H1 (cell line): ENCODE data around the gene SEMA6A. TPM values are rescaled to one million over a fixed set of nuclear protein-coding genes. Genes with fewer than 3 reads are reported as not detected.

Source experiments
- CTCF ChIA-PET: fragments of 300-600 bp; sonication (Branson Sonifier 250); formaldehyde crosslinking; loops from one replicate; lab custom pipeline; 2021; ENCODE audit not compliant: partially characterized antibody; lab: Charles Lee
- POLR2A ChIA-PET: fragments of 300-600 bp; sonication (Branson Sonifier 250); formaldehyde crosslinking; loops from one replicate; lab custom pipeline; 2021; ENCODE audit warnings: inconsistent platforms; ENCODE audit not compliant: partially characterized antibody; lab: Charles Lee
- DNase-seq, 2 experiments: peaks; one replicate each; pipeline versions ENCODE4 v3.0.0 to v3.0.0-alpha.2; 2010 to 2022; ENCODE audit warnings: low spot score in 2 of 2, low read depth in 1 of 2, mixed read lengths in 1 of 2
- FAIRE-seq: peaks from 2 replicates; lab custom pipeline; 2011; peaks lifted over from hg19 to GRCh38; lab: Jason Lieb, UNC
- H2AFZ ChIP-seq: 2 replicates; pipeline ENCODE4 v1.8.1; 2012; ENCODE audit warnings: low read length, inconsistent platforms
- H2AK5ac ChIP-seq: 2 replicates; pipeline ENCODE4 v1.6.1; 2013; ENCODE audit warnings: low read depth, low read length
- H2BK120ac ChIP-seq: replicated peaks from 2 replicates; pipeline ENCODE3; 2013; ENCODE audit warnings: low read depth, low read length, inconsistent platforms
- H2BK12ac ChIP-seq: 2 replicates; pipeline ENCODE4 v1.6.1; 2013; ENCODE audit warnings: low read depth, low read length
- H2BK15ac ChIP-seq: 2 replicates; pipeline ENCODE4 v1.6.1; 2013; ENCODE audit warnings: low read length
- H2BK20ac ChIP-seq: 2 replicates; pipeline ENCODE4 v1.6.1; 2013; ENCODE audit warnings: low read length
- H2BK5ac ChIP-seq: 2 replicates; pipeline ENCODE4 v1.6.1; 2013; ENCODE audit warnings: low read depth, low read length
- H3K14ac ChIP-seq: 2 replicates; pipeline ENCODE4 v1.6.1; 2013; ENCODE audit warnings: inconsistent platforms; ENCODE audit not compliant: insufficient read length
- H3K18ac ChIP-seq: 2 replicates; pipeline ENCODE4 v1.6.1; 2013; ENCODE audit warnings: low read length; ENCODE audit errors: extremely low read depth
- H3K23ac ChIP-seq: 2 replicates; pipeline ENCODE4 v1.6.1; 2013; ENCODE audit warnings: inconsistent platforms; ENCODE audit not compliant: insufficient read length
- H3K23me2 ChIP-seq: 2 replicates; pipeline ENCODE4 v1.6.1; 2013; ENCODE audit warnings: low read depth, low read length
- H3K27ac ChIP-seq: 2 replicates; pipeline ENCODE4 v1.6.1; 2011; ENCODE audit warnings: low read depth, low read length, inconsistent platforms
- H3K27me3 ChIP-seq, 4 experiments: replicated peaks in 1 of 4; 1 replicate in 1 of 4; 2 replicates in 3 of 4; pipeline versions ENCODE4 v1.6.1 to v1.8.1; 2011 to 2013; ENCODE audit warnings: low read length in 3 of 4, mild to moderate bottlenecking in 3 of 4, inconsistent platforms in 2 of 4, mixed read lengths in 2 of 4, moderate library complexity in 1 of 4; ENCODE audit not compliant: control insufficient read depth in 3 of 4, insufficient read depth in 3 of 4; ENCODE audit errors: extremely low read depth in 1 of 4
- H3K36me3 ChIP-seq, 4 experiments: 2 replicates each; pipeline versions ENCODE4 v1.6.1 to v1.8.1; 2011 to 2013; ENCODE audit warnings: mild to moderate bottlenecking in 4 of 4, low read length in 3 of 4, moderate library complexity in 2 of 4, control low read depth in 1 of 4, inconsistent platforms in 1 of 4; ENCODE audit not compliant: insufficient read depth in 4 of 4, control insufficient read depth in 2 of 4
- H3K4ac ChIP-seq: replicated peaks from 2 replicates; pipeline ENCODE3; 2013; ENCODE audit warnings: low read length, low read depth, mixed read lengths, inconsistent platforms; ENCODE audit not compliant: insufficient read length
- H3K4me1 ChIP-seq, 4 experiments: replicated peaks in 1 of 4; 1 replicate in 1 of 4; 2 replicates in 3 of 4; pipeline versions ENCODE4 v1.6.1 to v1.8.1; 2011 to 2013; ENCODE audit warnings: low read length in 3 of 4, inconsistent platforms in 2 of 4, mixed read lengths in 1 of 4; ENCODE audit not compliant: insufficient read depth in 4 of 4, control insufficient read depth in 3 of 4
- H3K4me2 ChIP-seq, 2 experiments: 2 replicates each; pipeline versions ENCODE4 v1.6.1 to v1.8.1; 2011 to 2013; ENCODE audit warnings: low read depth in 2 of 2, low read length in 2 of 2, control low read depth in 1 of 2, inconsistent platforms in 1 of 2, mild to moderate bottlenecking in 1 of 2; ENCODE audit not compliant: insufficient read depth in 1 of 2
- H3K4me3 ChIP-seq, 4 experiments: fragments of 200-600, 300-600 bp in 1 of 4; sonication (generic), shearing (Covaris generic), sonication (Bioruptor Twin) in 1 of 4; 2 replicates each; pipeline versions ENCODE4 v1.5.1 to v1.8.1; 2011 to 2016; ENCODE audit warnings: low read length in 4 of 4, low read depth in 3 of 4, control low read depth in 2 of 4, inconsistent platforms in 2 of 4, mild to moderate bottlenecking in 2 of 4, mixed read lengths in 1 of 4, moderate library complexity in 1 of 4; ENCODE audit not compliant: insufficient read depth in 2 of 4; ENCODE audit errors: extremely low read depth in 1 of 4
- H3K56ac ChIP-seq: replicated peaks from 2 replicates; pipeline ENCODE3; 2013; ENCODE audit warnings: low read depth, mild to moderate bottlenecking, mixed read lengths, low read length, inconsistent platforms; ENCODE audit not compliant: insufficient read length
- H3K79me1 ChIP-seq: 2 replicates; pipeline ENCODE4 v1.6.1; 2013; ENCODE audit warnings: low read depth, low read length, control low read depth
- H3K79me2 ChIP-seq, 2 experiments: 2 replicates each; pipeline versions ENCODE4 v1.6.1 to v1.8.1; 2012 to 2013; ENCODE audit warnings: low read length in 2 of 2, mild to moderate bottlenecking in 2 of 2, inconsistent platforms in 1 of 2; ENCODE audit not compliant: insufficient read depth in 2 of 2, control insufficient read depth in 1 of 2
- H3K9ac ChIP-seq, 4 experiments: replicated peaks in 1 of 4; 1 replicate in 1 of 4; 2 replicates in 3 of 4; pipeline versions ENCODE4 v1.6.1 to v1.8.1; 2011 to 2013; ENCODE audit warnings: low read depth in 3 of 4, low read length in 3 of 4, control low read depth in 2 of 4, mild to moderate bottlenecking in 2 of 4, moderate library complexity in 2 of 4, inconsistent platforms in 1 of 4; ENCODE audit errors: extremely low read depth in 1 of 4
- H3K9me3 ChIP-seq, 2 experiments: 2 replicates each; pipeline versions ENCODE4 v1.6.1 to v1.8.1; 2012 to 2013; ENCODE audit warnings: mild to moderate bottlenecking in 2 of 2, moderate library complexity in 2 of 2, control low read depth in 1 of 2, inconsistent platforms in 1 of 2, low read depth in 1 of 2, low read length in 1 of 2, mixed read lengths in 1 of 2; ENCODE audit not compliant: insufficient read depth in 2 of 2
- H4K20me1 ChIP-seq, 2 experiments: replicated peaks in 1 of 2; 2 replicates each; pipeline versions ENCODE3 to v1.8.1; 2011 to 2013; ENCODE audit warnings: inconsistent platforms in 2 of 2, low read length in 2 of 2, mild to moderate bottlenecking in 1 of 2; ENCODE audit not compliant: insufficient read depth in 2 of 2, control insufficient read depth in 1 of 2
- H4K5ac ChIP-seq: 2 replicates; pipeline ENCODE4 v1.6.1; 2013; ENCODE audit warnings: low read length, low read depth, mixed read lengths, inconsistent platforms; ENCODE audit not compliant: insufficient read length
- H4K8ac ChIP-seq: 2 replicates; pipeline ENCODE4 v1.8.0; 2013; ENCODE audit warnings: mild to moderate bottlenecking, moderate library complexity, low read length, inconsistent platforms; ENCODE audit not compliant: insufficient read depth; ENCODE audit errors: extremely low read depth
- H4K91ac ChIP-seq: replicated peaks from 2 replicates; pipeline ENCODE3; 2013; ENCODE audit warnings: low read length, mixed read lengths, inconsistent platforms; ENCODE audit not compliant: insufficient read length
- SAP30 ChIP-seq: fragments of 300-600 bp; sonication (generic); IDR thresholded peaks from 2 replicates; pipeline ENCODE4 v1.7.1; 2012; ENCODE audit warnings: low read length, moderate library complexity, mild to moderate bottlenecking, inconsistent platforms; ENCODE audit not compliant: insufficient read depth, insufficient replicate concordance
- SP1 ChIP-seq: IDR thresholded peaks from 2 replicates; pipeline ENCODE4 v1.6.1; 2011; ENCODE audit warnings: low read depth, low read length
- TAF1 ChIP-seq: IDR thresholded peaks from 2 replicates; pipeline ENCODE4 v1.6.1; 2011; ENCODE audit warnings: mild to moderate bottlenecking, low read depth, low read length
- TAF7 ChIP-seq: optimal IDR thresholded peaks from 2 replicates; pipeline ENCODE3; 2011; ENCODE audit warnings: low read depth, mild to moderate bottlenecking, inconsistent platforms, low read length, moderate library complexity, borderline replicate concordance
- WGBS, 2 experiments: shearing (Covaris generic) in 1 of 2; methylation state at CpG; one replicate each; pipeline versions ENCODE4 v1.1.6 to v1.1.7; 2013 to 2015; ENCODE audit warnings: low lambda C conversion rate in 2 of 2, mixed read lengths in 2 of 2, inconsistent platforms in 1 of 2, low coverage in 1 of 2, missing lambda C conversion rate in 1 of 2; ENCODE audit not compliant: insufficient replicate concordance in 2 of 2, insufficient coverage in 1 of 2, insufficient read length in 1 of 2; ENCODE audit errors: extremely low coverage in 1 of 2, missing lambda C conversion rate in 1 of 2; 5-methylcytosine and 5-hydroxymethylcytosine counted together
- polyA plus RNA-seq, 7 experiments: library from polyadenylated mRNA; depleted of rRNA in 3 of 7; stranded (reverse) in 5 of 7; unstranded in 2 of 7; fragments of >200 nt in 5 of 7; fragments of 200-250 nt in 2 of 7; gene quantifications; 1 replicate in 5 of 7; 2 replicates in 1 of 7; 4 replicates in 1 of 7; pipeline versions ENCODE4 v1.2.1 to v1.2.3, GENCODE V29; 2011 to 2013; ENCODE audit warnings: missing spikeins in 2 of 7, mixed read lengths in 2 of 7
- total RNA-seq: library from RNA; stranded (reverse); fragmentation: NEBNext Ultra II Directional; extraction: Animal tissue kit (Norgen Biotek cat#: 25700); gene quantifications from 2 replicates; pipeline ENCODE4 v1.2.1, GENCODE V29; 2021

SEMA6A gene
- total and polyA plus RNA-seq, 2 of the 8 experiments (the other 6 are each of a cell fraction or from before 2014, with no cell fraction given), result 78.3 to 277 TPM

DNA sequence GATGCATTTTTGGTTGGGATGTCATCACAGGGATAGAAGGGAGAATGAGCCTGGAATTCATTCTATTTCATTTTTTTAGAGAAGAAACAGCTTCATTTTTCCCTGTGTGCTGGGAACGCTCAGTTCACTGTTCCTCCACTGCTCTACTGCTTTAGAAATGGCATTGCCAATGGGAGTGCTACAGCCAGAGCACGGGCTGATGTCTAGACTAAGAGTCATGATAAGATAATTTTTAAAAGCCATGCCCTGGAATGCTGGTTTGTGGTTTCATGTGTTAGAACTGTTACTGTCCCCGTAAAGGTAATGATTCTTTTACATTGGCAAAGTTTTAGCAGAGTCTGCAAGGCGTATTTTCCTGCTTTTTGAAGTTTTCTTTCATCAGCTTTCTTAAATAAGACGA lies 119.6 kb downstream of the SEMA6A start:
- H3K27ac ChIP-seq, result no peak overlapping the region
- H3K4me1 ChIP-seq, result peaks cover 0 to 7% (median 3%) of the 10 kb centered on the region in 4 experiments; a peak in 4 of 7 replicates
- ChIA-PET CTCF (no interaction called here), POLR2A (no interaction called here)
- no peak overlapping the region for H2BK15ac ChIP-seq
- 90% methylated on average over 5 of the region's 5 CpGs; no CpG with 5 or more reads in 1 of the 2 experiments for WGBS, 2 experiments
- no peak overlapping the region for H3K9ac ChIP-seq
- H2AK5ac ChIP-seq, result no peak overlapping the region
- H3K9me3 ChIP-seq, result no peaks in the 10 kb centered on the region
- no peak overlapping the region for H4K91ac ChIP-seq
- no peak overlapping the region for H4K8ac ChIP-seq
- H3K23me2 ChIP-seq, result no peaks in the 10 kb centered on the region
- H3K56ac ChIP-seq, result no peak overlapping the region
- no peak overlapping the region for H2BK20ac ChIP-seq
- H4K20me1 ChIP-seq, result peaks cover 6% of the 10 kb centered on the region in 2 experiments
- no peak overlapping the region for H3K4ac ChIP-seq
- H3K4me2 ChIP-seq, result no peak overlapping the region
- peaks cover 12 to 82% (median 19%) of the 10 kb centered on the region in 4 experiments for H3K36me3 ChIP-seq
- no peak overlapping the region for H2BK12ac ChIP-seq
- H4K5ac ChIP-seq, result no peak overlapping the region
- FAIRE-seq (no peak), DNase-seq (no peak)
- H3K79me1 ChIP-seq, result no peaks in the 10 kb centered on the region
- H3K23ac ChIP-seq, result no peak overlapping the region
- H3K27me3 ChIP-seq, result no peaks in the 10 kb centered on the region
- no peak overlapping the region for H3K4me3 ChIP-seq
- H2BK120ac ChIP-seq, result no peak overlapping the region
- H3K14ac ChIP-seq, result no peak overlapping the region
- H3K79me2 ChIP-seq, result no peaks in the 10 kb centered on the region
- no peak overlapping the region for H2AFZ ChIP-seq
- H2BK5ac ChIP-seq, result no peak overlapping the region
- H3K18ac ChIP-seq, result no peak overlapping the region
- TF ChIP-seq TAF1, result no peak
- TF ChIP-seq SAP30, result no peak
- no peak for TF ChIP-seq TAF7
- TF ChIP-seq SP1, result no peak
